HG03432 (cell line): ENCODE data around the gene CDC7.

Experiments used
- ATAC-seq: cut with Tn5 transposase; IDR thresholded peaks from one replicate; pipeline ENCODE4 v1.9.1; 2021; ENCODE audit warnings: mild to moderate bottlenecking, moderate library complexity; ENCODE audit not compliant: unreplicated experiment

Gene CDC7

DNA sequence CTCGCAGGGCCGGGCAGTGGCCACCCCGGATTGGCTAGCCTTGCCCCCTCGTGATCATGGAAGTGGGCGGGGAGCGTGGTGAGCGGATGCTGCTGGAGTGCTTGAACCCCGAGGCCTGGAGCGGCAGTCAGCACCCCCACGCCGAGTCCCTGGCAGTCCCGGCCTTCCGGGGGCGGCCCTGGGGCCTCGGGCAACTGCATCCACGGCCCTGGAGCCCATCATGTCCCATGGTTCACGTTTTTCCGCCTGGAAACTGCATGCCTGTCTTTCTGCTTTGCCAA is 45.6 kb downstream of the CDC7 start:
- no peak for ATAC-seq

DNA sequence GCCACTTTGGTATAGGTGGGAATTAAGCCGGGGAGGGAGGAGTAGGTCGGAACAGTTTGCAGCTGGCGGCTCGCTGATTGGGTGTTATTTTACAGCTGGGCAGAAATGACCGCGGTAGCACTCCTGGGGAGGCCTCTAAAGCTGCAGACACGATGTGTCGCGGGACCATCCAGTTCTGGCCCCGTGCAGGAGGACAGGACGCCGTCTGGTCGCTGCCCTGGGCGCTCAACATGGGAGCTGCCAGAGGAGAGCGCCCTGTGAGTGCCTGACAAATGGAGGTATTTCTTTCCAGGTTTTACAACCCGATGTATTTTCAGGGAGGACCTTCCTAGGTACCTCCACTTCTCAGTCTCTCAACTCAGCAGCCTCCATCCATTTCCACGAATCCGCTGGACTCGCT is 46.2 kb downstream of the CDC7 start:
- ATAC-seq: no peak

DNA sequence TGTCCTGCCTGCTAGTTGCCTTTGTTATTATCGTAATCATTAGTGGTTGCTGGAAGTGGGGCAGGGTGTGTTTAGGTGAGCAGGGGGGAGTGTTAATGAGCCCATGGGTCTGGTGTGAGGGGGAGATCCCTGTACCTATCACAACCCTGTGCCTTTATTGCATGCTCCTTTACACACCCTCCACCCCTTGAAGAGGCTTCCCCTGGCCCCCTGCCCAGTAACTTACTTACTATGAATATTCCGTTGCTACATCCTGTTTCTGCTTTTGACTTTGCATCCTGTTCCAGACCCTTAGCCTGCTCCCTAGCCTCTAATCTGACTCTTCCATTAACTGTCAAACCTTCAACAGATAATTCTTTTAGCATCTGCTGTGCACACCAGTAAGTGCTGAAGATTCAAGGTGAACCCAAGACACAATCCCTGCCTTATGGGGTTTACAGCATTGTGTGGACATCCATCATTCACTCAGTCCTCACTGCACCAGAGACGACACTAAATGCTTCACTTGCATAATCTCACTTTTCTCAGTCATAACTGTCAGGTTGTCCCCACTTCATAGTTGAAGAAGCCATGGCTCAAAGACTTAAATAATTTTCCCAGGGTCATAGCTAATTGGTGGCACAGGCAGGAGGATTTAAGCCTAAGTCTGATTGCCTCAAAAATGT is 47.9 kb downstream of the CDC7 start:
- no peak for ATAC-seq

DNA sequence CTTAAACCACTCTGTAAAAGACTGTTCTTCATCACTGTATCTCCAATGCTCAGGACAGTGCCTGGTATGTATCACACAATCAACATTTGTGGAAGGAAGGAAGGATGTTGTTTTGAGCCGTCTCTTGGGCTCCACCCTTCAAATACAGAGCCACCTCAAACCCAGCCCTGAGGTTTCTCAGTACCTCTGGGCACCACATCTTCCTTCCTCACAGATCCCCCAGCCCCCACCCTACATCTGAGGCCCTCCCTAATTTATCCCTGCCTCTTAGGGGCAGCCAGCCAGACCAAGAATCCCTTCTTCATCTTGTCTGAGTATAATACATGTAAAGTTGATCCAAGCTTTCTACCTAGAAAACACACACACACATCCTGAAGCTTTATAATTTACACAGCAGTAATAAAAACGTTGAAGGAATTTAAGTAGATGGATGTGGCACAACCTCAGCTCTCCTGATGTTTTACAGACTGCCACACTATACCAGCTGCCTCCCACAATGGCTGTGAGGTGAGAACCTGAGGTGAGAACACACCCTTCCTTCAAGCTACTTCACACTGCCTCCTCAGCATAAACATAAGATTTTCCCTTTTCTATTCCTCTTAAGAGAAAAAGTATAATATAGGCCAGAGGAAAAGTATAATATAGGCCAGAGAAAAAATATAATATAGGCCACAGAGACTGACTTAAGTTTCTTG is 48.5 kb downstream of the CDC7 start:
- no peak for ATAC-seq

DNA sequence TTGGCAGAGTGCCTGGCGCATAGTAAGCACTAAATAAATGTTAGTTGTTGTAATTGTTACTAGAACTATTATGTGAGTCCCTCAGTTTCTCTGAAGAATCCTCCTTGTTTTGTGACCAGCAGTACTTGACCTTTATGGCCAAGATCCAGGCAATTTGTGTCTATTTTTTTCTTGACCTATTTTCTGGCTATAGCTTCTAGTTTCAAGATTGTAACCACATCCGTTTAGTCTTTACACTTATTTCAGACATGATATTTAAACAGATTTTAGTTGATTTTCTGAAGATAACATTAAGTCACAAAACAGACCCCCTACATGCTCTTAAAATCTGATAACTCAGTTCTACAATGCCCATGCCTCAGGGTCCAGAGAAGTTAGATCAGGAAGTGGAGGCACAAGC is 50.3 kb downstream of the CDC7 start:
- ATAC-seq: no peak

DNA sequence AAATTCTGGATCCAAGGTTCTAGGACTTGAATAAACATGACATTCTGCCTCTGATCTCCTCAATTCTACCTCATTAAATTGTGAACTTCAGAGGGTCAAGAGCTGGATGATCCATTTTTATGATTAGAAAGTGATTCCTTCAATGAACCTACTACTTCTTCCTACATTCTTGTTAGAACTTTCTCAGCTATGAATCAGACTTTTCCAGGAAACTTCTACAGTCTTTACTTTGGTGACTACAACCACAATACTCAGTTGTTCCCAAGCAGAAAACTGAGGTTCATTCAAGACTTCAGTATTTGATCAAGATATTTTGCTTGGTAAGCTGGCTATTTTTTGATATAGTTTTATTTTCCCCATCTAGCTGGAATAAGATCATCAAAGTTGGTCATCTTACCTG is 51.4 kb downstream of the CDC7 start:
- ATAC-seq: no peak

DNA sequence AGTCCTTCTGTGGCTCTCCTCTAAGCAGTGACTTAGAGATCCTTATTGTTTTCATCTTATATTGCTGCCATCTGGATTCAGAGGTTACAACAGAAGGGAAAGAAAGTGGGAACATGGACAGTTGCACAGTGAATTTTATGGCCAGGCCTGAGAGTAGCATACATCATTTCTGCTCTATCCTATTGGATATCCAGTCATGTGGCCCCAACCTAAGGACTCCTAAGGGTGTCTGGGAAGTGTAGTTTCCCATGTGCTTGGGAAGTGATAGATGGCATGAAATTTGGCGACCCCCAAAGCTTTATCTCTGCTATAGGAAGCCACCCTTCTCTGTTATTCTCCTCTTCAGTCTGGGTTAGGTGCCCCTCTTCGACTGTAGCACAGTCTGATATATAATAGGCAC is 51.9 kb downstream of the CDC7 start:
- no peak for ATAC-seq

DNA sequence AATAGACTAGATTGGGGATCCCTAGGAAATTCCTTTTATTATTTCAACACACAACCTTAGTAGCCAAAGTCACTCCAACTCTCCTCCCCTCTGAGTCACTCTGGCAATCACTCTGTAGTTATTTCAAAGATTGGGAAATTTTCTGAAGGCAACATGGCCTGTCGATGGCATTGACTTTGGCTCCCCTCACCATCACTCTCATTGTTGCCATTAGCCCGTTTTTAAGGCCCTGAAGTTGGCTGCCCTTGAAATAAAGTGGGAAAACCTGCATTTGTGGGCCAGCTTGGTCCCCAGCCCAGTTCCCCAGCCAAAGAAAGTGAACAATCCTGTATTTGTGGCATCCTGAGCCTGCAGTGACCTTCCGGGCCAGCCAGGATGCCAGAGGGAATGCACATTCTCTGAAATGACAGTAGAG is 52.5 kb downstream of the CDC7 start:
- ATAC-seq: no peak

DNA sequence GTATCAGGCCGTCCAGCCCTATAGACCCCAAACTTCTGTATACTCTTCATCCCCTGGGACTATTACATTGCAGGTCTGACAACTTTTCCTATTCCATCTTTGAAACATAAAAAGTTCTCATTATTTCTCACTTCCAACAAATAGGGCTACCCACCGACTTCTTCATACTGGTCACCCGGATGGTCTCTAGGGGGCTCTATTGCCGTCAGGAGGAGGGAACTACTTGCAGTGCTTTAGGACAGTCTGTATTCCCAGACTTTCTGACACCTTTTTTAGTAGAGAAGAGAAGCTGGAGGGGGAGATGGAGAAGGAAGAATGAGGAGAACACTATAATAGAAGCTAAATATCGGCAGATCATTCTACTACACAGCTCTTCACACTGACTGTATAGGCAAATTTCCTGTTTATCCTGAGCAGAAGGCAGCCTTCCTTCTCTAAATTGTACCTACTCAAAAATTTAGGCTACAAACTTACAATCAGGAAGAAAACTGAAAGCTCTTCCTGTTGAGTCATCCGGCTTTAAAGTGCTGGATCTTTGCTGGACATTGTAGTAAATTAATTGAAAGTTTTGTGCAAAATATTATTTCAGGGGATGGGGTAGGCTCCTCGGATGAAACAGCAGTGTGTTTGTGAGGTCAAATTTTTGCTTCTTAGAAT is 54.6 kb downstream of the CDC7 start:
- ATAC-seq: no peak

DNA sequence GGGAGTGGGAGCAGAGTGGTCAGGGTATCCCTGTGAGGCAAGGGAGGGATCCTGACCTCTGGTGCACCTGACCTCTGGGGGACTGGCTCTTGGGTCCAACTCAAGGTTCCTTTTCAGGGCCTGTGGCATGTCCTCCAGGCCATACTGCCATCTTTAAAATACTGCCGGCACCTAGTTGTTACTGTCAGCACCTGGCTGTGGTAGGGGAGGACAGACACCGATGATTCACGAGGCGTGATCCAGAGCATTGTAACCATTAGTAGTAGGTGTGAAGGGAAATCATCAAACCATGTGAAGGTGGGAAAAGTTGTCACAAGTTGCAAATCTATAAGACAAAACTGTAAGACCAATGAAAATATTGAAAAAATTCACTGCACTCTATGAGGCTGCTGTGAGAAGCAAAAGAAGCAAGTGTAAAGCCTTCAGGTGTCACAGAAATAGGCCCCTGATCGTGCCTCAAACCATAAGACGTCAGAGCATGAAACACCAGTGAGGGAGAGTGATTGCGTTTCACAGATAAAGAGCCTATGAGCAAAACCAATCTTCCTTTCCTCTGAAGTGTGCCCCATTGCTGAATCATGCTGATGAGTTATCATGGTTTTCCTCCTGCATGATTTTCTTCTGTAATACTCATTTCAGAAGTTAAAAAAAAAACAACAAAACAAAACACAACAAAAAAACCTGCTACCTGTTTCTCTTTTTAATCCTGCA is 55.3 kb downstream of the CDC7 start:
- peak; percentile 76 for ATAC-seq

DNA sequence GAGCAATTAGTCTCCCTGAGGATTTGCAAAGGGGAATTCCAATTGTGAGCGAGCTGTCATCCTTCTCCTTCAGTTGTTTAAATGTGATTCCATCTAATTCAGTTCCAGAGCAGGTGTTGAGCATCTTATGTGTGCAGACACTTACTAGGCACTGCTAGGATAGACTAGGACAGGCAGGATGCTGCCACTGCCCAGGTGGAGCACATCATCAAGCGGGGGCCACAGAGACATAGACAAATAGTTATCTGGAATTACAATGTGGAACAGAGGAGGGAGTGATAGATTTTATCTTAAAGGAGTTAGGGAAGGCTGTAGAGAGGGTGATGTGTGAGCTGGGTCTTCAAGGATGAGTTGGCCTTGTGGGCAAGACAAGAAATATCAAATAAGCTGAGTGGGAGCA is 55.9 kb downstream of the CDC7 start:
- peak; percentile 12 for ATAC-seq

DNA sequence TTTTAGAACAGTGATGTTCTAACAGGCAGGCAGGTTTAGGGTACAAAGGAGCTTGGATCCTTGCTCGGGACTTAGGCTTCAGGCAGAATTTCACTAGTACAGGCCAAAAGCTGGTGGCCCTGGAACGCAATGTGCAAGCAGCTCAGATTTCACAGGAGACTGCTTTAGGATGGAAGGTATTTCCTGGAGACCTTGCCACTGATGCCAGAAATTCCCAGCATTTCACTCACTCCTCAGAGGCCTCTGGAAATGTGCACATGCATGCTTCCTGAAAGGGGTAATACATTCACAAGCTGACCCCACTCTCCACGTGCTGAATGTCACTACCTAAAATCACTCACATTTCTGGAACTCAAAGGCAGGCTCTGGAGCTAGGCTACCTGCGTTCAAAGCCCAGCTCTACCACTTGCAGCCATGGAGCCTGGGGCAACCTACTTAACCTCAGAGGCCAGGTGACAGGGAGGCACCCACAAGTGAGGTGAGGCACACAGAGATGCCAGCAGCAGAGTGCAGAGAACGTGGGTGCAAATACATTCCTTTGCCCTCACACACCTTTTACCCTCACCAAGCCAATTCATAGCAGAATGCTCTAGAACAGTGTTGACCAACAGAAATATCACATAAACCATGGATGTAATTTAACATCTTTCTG is 56.5 kb downstream of the CDC7 start:
- ATAC-seq: no peak

DNA sequence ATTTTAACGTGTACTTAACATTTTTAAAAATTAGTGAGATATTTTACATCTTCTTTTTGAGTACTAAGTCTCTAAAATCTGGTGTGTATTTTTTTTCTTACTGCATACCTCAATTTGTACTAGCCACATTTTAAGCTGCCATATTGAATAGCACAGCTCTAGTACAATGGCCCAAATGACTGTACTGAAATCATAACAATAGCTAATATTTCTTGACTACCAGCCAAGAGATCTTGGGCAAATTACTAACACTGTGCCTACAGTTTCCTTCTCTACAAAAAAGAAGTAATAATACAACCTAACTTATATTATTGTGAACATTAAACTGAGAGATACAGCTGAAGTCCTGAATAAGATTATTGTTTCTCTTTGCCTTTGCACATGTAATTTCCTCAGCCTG is 57.2 kb downstream of the CDC7 start:
- no peak for ATAC-seq

DNA sequence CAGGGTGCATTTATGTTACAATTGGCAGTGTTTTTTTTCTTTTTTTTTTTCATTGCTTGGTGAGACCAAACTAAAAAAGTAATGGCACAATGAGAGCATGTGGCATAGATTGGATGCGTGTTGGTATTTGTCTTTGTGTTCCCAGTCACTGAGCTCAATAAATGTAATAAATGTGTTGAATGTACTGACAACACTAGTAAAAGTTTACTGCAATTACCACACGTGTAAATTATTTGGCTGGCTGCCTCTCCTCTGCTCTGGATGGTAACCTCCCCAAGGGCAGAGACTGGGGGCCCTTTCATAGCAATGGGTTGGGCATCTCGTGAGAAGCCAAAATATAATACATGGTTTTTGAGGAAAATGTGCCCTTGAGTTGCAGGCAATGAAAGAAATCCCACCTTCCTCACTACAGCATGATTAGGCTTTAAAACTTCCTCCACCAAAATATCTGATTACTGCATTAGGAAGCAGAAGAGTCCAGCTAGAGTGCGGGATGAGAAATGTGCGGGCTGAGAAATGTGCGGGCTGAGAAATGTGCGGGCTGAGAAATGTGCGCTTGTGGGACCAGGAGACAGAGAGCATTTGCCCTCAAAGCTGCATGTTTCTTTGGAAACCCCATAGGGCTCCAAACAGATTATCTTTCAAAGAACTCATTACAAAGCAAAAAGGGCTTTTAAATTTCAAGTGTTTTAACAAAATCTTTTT is 58.5 kb downstream of the CDC7 start:
- ATAC-seq: no peak

DNA sequence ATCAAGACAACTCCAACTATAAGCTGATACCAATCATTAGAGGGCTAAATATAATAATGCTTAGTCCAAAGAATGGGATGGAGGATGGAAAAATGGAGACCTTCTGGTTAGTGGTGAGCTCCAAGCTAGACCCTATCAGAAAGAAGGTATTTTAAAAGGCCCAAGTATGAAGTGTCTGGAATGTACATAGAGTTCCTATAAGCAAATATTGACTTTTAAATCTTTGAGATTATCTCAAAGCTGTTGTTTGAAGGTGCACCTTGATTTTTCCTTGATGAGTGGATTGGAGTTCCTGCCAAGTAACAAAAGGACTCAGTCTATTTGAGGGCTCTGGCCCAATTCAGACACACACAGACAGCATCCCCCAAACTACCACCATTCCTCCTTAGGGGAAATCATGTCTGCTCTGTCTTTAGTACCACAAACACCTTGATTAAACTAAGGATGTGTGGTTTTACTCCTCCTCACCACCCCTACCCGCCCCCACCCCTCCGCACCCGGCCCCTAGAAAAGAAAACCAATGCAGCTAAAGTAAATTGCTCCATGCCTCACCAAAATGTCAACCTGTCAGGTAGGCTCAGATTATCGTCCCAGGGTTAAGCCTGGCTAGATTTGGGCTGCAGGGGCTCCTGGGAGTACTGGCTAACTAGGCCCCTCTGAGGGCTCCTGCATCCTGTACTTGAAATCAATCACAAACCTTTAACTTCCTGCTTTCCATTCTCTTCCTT is 59.4 kb downstream of the CDC7 start:
- no peak for ATAC-seq

DNA sequence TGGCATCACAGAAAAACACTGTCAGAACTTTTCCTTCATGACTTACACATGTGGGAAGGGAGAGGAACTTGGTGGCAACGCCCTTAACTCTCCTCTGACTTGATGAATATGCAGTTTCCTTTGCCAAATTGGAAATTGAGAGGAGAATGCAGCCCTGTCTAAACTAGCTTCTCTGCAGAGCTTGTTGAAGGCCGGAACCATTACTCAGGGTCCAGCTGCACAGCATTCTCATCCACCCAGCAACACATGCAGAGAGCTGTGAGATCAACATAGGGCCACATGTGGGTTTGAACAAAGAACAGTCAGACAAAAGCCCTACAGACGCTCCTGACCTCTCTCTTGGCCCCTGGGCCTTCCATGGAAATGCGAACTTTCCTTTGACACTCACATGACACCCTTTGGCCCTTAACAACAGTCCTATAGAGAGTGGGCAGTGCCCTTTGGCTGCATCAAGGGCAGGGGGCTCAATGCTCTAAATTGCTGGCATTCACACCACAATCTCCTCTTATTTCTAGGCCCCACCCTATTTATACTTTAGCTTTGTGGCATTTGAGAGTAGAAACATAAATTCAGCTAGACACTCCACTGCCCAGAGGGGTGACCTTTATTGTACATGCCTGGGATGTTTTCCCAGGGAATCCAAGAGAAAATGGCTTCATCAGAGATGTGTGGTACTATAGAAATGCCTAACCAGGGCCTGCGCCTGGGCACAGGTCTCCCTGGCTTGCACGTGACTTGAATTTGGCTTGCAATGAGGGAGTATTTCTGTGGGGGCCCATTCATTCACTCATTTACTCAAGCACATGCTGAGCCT is 64.4 kb downstream of the CDC7 start:
- no peak for ATAC-seq

DNA sequence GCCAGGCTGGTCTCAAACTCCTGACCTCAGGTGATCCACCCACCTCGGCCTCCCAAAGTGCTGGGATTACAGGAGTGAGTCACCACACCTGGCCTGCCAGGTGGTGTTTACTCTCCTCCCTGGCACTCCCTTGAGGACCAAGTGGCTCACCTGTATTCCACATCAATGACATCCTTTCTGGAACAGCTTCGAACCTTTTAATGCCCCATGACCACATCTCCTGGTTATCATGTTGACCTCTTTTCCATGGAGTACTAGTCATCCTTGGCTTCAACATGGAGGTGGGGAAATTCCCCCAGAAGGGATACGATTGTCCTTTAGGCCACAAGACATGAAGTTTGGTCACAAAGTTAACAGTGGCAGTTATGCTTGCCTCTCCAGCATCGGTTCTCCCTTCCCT is 66.9 kb downstream of the CDC7 start:
- ATAC-seq: no peak

DNA sequence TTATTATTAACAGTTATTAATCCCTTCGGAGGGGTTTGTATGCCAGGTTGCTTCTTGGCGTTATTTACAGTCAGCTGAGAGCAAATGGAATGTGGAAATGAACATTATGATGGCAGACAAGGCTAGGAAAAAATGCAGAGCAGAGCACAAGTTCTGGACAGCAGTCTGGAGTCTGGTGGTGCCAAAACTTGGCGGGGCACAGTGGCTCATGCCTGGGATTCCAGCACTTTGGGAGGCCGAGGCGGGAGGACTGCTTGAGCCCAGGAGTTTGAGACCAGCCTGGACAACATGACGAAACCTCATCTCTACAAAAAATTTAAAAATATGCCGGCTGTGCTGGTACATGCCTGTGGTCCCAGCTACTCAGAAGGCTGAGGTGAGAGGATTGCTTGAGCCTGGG is 67.6 kb downstream of the CDC7 start:
- ATAC-seq: no peak

DNA sequence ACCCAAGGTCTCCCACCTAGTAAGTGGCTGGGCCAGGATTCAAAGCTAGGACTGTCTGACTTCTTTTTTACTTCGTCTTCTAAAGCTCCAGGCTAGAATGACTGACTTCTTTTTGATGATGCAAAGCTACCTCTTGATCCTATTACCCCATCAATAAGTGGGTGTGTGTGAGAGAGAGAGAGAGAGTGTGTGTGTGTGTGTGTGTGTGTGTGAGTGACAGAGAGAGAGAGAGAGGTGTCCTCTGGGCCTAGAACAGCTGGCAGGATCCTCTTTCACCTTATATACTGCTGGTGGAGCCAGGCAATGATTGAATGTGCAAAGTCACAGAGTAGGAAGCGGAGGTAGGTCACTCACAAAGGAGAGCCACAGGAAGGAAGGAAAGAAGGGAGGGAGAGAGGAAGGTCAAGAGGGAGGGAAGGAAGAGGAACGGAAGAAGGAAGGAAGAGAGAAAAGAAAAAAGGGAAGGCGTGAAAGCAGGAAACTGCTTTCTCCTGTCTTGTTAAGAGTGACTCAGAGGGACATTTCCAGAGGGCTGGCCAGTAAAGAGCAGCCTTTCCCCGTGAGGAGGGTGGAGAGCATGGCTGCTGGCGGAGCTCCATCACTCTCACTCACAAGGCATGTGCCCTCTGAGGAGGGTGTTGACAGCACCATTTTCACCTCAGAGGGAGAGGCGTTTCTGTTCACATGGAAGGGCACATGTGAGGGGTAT is 68.9 kb downstream of the CDC7 start:
- ATAC-seq: no peak
